SK-N-MC (cell line): ENCODE data around the gene CEP131.

Source experiments
- EZH2 ChIP-seq: fragments of 200-600 bp; sonication (generic); IDR thresholded peaks from one replicate; pipeline ENCODE4 v1.6.1; 2017; ENCODE audit warnings: antibody characterized with exemption
- FOXP2 ChIP-seq: optimal IDR thresholded peaks from 2 replicates; pipeline ENCODE3; 2011; ENCODE audit warnings: mild to moderate bottlenecking, moderate library complexity; ENCODE audit not compliant: insufficient read depth; ENCODE audit errors: extremely low read length, control extremely low read depth
- POLR2AphosphoS5 ChIP-seq: IDR thresholded peaks from 2 replicates; pipeline ENCODE4 v1.6.1; 2012; ENCODE audit warnings: mild to moderate bottlenecking, low read depth, low read length, borderline replicate concordance

GRCh38 chr17:81181811-81182185, 41.0 kb downstream of the CEP131 start:
- TF ChIP-seq POLR2AphosphoS5 (no peak), FOXP2 (no peak), EZH2 (no peak)
